Pulmonary artery endothelial cell (primary cell): ENCODE measurements around the gene FOS. TPM values are rescaled to one million over a fixed set of nuclear protein-coding genes. Genes with fewer than 3 reads are reported as not detected.
A peak's percentile ranks its signal among the peaks of the same experiment; 100 is the strongest.
"Not testable (repeated sequence)": the region's sequence is repeated elsewhere in the genome, so short reads cannot be mapped to it uniquely, and the experiment has no call there.

Experiments used
- DNase-seq: peaks from one replicate; pipeline ENCODE4 v3.0.0-alpha.2; 2011; ENCODE audit warnings: low read depth, low spot score
- total RNA-seq: library from RNA; depleted of rRNA; stranded (reverse); fragments of >200 nt; gene quantifications from 2 replicates; pipeline ENCODE4 v1.2.3, GENCODE V29; 2014

The FOS gene
- total RNA-seq, result 3.0 and 10.7 TPM in 2 replicates

- DNase-seq, result peak; percentile 85
Measured at GRCh38 chr14:75278422-75279152, at the start of gene FOS. FOS (plus strand) TSS chr14:75278828; CDS start chr14:75278983, 155 bp downstream.

DNA sequence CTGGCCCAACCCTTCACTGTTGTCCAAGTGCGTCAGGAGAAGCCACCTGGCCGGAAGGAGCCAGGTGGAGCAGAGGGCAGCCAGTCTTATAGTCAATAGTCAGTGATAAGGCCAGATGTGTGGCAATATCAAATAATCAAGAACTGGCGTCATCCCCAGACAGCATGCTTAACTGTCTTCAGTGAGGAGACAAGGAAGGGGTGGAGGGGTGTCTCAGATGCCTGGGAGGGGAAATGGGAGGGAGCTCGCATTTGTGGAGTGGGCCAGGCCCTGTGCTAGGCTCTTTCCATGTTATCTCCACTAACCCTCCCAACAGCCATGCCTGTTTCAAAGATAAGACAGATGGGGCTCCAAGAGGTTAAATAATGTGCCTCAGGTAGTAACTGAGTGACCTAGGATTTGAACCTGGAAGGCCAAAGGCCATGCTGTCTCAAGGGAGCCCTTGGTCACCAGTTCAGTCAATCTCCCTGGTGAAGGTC lies 48.9 kb upstream of the FOS start:
- no peak for DNase-seq

- DNase-seq, result no peak
Measured at GRCh38 chr14:75230140-75230792, 48.4 kb upstream of the FOS start.

- DNase-seq, result no peak
Measured at GRCh38 chr14:75231320-75231719, 47.3 kb upstream of the FOS start.

DNA sequence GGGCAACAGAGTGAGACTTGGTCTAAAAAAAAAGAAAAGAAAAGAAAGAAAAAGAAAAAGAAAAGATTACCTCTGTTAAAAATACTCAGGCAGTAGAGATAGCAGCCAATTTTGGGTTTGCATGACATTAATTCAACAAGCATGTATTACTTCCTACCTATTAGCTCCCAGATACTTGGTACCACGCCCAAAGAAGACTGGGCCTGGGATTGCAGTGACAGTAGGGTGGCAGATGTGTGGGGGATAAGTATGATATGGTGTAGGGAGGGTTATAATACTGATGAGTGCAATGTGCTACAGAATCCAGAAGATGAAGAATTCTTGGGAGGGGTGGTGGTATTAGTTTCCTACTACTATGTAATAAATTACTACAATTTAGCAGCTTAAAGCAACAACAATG lies 46.4 kb upstream of the FOS start:
- DNase-seq, result no peak

- DNase-seq, result no peak
Measured at GRCh38 chr14:75232597-75232996, 46.0 kb upstream of the FOS start.

DNA sequence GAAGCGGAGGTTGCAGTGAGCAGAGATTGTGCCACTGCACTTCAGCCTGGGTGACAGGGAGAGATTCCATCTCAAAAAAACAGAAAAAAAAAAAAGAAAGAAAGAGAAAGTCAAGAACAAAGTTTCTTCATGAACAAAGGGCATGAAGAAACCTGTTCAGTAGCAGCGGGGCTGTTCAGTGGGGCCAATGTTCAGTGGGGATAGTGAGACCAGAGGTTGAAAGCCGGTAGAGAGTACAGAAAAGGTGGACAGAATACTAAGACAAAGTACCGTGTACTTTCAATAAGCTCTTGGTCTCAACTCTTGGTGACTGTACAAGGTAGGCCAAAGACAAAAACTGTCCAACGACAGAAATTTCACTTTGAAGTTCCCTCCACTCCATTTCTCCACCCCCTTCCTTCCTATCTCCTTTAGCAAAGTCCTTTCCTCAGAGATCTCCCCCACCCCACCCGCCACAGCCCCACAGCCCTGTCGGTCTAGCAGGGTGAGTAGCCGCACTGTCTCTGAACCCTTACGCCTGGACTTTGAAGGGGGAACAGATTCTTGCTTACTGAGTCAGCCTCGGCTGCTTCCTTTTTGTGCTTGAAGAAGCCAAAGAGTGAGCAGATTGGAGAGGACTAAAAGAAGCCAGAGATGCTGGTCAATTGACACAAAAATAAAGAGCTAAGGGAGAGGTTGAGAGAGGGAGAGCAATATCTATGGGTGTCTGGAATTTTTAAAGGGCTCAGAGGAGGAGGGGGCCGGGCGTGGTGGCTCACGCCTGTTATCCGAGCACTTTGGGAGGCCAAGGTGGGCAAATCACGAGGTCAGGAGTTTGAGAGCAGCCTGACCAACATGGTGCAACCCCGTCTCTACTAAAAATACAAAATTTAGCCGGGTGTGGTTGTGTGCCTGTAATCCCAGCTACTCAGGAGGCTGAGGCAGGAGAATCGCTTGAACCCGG lies 44.2 kb upstream of the FOS start:
- DNase-seq, result peak; percentile 87

- DNase-seq, result not testable (repeated sequence)
Measured at GRCh38 chr14:75235198-75235597, 43.4 kb upstream of the FOS start.

- no peak for DNase-seq
Measured at GRCh38 chr14:75236467-75236866, 42.2 kb upstream of the FOS start.

DNA sequence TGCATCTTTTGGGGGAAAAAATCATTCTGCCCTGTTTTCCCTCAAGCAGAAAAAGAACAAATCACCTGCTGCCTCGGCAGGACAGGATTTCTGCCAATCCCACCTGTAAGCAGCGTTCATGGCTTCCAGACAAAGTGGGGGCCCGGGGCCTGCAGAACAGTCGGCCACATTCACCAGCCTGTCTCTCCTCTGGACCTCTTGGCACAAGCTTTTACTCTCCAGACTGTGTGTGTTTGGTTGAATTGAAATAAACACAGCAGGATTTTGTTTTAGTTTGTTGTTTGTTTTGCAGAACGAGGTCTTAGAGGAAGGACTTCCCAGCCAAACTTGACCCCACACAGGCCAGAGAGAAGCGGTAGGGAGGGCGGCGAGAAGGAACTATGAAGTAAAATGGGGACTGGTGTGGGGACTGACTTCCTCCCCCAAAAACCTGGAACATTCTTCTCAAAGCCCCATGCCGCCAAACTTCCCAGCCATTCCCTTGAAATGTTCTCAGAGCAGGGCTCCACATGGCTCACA lies 41.7 kb upstream of the FOS start:
- no peak for DNase-seq

DNA sequence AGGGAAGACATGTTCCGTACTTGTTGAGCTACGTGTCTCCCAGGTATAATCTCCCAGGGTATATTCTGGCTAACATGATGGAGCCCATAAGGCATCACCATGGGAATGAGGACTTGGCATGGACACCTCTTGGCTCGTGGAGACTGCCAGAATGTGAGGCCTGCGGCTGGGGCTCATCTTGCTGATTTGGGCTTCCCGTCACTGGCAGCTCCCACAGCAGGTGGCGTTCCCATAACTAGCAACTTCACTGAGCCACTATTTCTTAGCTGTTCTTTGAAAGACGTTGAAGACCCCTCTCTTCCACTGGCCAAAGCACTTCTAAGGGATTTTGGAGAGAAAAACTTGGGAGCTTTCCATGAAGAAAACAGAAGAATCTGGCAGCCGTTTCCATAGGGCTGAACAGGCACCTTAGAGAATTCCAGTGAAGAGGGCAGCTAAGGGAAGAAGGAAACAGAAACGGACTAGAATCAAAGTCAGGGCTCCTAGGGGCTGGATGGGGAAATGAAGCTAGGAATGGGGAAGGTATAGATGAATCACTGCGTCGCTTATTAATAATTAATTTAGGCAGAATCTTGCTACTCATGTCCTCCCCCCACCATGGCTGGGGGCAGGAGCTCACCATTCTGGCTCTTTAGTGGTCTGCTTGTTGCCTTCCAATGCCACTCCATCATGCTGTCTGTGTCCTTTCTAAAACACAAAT lies 39.7 kb upstream of the FOS start:
- no peak for DNase-seq

DNA sequence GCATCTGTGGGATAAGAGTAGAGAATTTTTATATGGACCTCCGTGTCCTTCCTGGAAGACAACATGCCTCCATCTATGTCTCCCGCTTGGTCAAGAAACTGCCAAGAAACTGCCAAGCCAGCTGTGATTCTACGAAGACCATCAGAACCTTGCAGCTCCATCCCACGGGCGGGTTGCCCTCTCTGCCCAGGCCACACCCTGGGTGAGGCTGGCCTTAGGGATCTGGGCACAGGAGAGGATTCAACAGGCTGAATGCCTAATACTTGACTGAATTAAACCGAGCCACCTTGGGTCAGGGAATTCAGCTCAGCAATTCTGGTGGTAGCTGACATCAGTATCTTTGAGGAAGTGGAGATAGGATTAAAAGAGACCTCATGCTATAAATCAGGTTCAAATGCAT lies 37.8 kb upstream of the FOS start:
- DNase-seq, result no peak

GRCh38 chr14:75242546-75243273 lies 35.9 kb upstream of the FOS start:
- no peak for DNase-seq

DNA sequence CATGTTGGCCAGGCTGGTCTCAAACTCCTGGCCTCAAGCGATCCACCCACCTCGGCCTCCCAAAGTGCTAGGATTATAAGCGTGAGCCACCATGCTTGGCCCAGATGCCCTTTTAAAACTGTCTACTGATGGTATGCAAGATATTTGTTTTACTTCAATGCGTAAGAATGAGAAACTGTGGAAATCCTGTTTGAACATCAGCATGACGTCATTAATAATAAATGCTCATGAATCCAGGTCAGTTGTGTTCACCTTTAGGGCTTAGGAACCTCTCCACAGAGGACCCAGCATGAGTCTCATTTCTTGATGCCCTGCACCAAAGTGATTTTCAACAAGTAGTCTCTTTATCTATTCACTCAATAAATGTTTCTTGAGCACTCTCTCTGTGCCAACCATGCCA lies 34.5 kb upstream of the FOS start:
- DNase-seq, result no peak

- no peak for DNase-seq
Measured at GRCh38 chr14:75246546-75247285, 31.9 kb upstream of the FOS start.

GRCh38 chr14:75247286-75247922 lies 31.2 kb upstream of the FOS start:
- DNase-seq, result no peak

DNA sequence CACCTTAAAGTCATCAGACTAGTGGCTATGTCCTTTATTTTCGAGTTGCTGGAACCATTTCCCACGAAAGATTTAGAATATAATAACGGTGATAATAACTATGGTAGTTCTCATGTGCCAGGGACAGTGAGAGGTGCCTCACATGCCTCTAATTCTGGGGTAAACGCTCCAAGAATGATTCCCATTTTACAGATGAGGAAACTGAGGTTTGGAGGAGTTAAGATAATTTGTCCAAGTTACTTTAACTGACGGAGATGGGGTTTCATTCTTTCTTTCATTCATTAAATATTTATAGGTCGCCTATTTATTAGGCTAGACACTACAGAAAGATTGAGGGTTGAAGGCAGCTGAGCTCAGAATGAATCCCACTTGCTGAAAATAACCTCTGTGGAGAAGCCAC lies 30.7 kb upstream of the FOS start:
- DNase-seq, result no peak

DNA sequence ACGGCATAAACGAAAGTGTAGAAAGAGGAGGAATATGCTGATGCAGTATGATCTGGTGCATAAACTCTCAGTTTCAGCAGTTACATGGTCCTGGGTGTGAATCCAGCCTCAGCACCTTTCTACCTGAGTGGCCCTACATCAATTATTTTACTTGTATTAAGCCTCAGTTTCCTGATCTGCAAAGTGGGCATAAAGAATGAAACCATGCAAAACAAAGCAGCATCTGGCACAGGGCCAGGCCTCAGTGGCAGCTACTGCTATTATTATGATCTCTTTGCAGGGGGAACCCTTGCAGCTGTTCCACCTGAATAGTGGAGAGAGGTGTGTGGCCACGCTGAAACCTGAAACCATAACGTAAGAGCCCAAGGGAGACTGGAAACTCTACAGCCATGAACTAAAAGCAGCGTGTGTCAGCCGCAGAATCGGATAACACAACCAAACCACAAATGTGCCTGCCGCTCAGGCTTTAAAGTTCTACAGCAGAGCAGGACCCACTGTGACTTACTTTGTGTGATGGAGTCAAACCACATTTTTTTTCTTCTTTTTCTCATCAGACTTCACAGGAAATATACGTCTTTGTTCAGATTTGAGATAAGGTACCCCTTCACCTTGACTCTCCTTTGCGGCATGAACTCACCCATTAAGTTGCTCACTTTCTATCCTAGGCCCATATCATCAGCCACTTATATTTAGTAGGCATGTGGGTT lies 29.2 kb upstream of the FOS start:
- no peak for DNase-seq

GRCh38 chr14:75249958-75250336 lies 28.7 kb upstream of the FOS start:
- DNase-seq, result no peak
